Lower leg skin (tissue), 3 donors: Measurements from ENCODE around the gene ATG2B.

Source experiments
- CTCF ChIP-seq, 3 donors: fragments of 450-650 bp; IDR thresholded peaks; one replicate each; pipeline ENCODE4 v1.5.1; 2016; ENCODE audit warnings: antibody characterized with exemption in 3 of 3, mild to moderate bottlenecking in 3 of 3, moderate library complexity in 2 of 3
- POLR2A ChIP-seq, 2 donors: fragments of 450-650 bp; IDR thresholded peaks; one replicate each; pipeline ENCODE4 v1.6.1; 2016 to 2017; ENCODE audit warnings: antibody characterized with exemption in 2 of 2, mild to moderate bottlenecking in 1 of 2, moderate library complexity in 1 of 2

- no peak for TF ChIP-seq CTCF (IDR thresholded peaks at IDR 0.05)
- no peak for TF ChIP-seq POLR2A (IDR thresholded peaks at IDR 0.05)
These were observed 89.0 kb downstream of the ATG2B start for GRCh38 chr14:96274122-96274521.
